GM19351 (cell line): ENCODE results near the gene ZDHHC11B.
"Not testable (repeated sequence)": the region's sequence is repeated elsewhere in the genome, so short reads cannot be mapped to it uniquely, and the experiment has no call there.

ENCODE experiments used
- ATAC-seq: cut with Tn5 transposase; IDR thresholded peaks from one replicate; pipeline ENCODE4 v1.9.1; 2021; ENCODE audit warnings: mild to moderate bottlenecking, moderate library complexity; ENCODE audit not compliant: unreplicated experiment

Gene ZDHHC11B

GRCh38 chr5:691049-691448, 93.5 kb downstream of the ZDHHC11B start:
- not testable (repeated sequence) for ATAC-seq

GRCh38 chr5:690293-690692, 94.2 kb downstream of the ZDHHC11B start:
- not testable (repeated sequence) for ATAC-seq

- ATAC-seq = not testable (repeated sequence)
Observed at GRCh38 chr5:688348-689010, 96.0 kb downstream of the ZDHHC11B start.

DNA sequence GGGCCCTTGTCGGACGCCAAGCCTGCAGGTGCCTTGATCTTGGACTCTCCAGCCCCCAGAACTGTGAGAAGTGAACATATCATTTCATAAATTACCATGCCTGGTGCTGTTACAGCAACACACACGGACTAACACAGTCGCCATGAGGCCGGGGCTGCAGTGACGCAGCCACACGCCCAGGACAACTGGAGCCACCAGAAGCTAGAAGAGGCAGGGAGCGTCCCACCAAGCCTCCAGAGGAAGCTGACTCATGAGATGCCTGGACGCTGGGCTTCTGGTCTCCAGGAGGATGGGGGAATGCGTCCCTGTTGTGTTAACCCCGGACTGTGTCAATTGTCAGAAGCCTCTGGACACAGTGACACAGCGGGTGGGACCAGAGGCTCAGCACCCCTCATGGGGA, 97.6 kb downstream of the ZDHHC11B start:
- not testable (repeated sequence) for ATAC-seq

DNA sequence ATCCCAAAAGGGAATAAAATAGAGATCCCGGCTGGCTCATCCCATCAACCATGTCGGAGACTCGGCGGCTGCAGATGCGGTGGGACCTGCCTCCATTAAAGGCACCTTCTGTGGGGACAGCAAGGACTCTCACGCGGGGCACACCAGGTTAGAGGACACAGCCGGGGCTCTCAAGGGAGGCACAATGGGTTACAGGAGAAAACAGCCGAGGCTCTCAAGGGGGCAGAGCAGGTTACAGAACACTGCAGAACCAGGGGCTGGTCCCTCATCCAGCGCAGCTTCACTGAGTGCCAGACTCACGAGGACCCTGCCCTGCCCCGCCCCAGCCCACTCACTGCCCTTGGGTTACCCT, 98.4 kb downstream of the ZDHHC11B start:
- not testable (repeated sequence) for ATAC-seq

DNA sequence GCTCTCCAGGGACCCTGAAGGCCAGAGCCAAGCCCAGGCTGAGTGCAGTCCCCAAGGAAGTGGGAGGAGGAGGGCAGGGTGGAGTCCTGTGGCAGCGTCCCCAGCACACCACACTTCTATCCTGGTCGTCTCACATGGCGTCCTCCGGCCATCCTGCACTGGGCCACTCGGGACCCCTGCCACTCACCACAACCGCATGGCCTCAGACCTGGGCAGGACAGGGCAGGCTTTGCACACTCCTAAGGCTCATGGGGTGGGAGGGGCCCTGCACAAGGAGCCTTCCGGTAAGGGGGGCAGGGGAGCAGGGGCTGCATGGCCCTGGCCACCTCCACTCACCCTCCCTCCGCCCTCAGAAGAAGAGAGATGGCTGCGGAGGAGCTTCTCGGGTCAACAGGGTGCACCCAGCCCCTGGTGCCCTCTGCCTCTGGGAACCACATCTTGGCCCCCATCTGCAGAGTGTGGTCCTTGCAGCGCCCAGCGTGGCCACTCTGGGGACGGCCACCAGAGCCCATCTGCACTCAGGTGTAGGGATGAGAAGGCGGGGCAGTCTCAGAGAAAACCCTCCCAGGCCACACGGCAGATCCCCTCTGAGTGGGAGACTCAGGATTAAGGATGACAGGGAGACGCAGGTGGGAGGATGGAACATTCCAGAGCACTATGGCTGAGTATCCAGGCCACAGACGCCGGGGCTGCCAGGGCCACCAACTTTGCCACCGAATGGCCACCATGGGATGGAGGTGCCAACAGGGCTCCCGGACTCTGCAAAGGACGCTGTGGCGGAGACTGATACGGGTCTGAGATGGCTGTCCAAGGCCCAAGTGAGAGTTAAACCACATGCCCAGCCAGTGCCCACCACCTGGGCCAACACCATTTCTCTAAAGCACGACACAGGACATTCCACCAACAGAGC, 99.0 kb downstream of the ZDHHC11B start:
- no peak for ATAC-seq

GRCh38 chr5:684751-685216, 99.7 kb downstream of the ZDHHC11B start:
- no peak for ATAC-seq

GRCh38 chr5:683551-684481, 100.7 kb downstream of the ZDHHC11B start:
- no peak for ATAC-seq

- not testable (repeated sequence) for ATAC-seq
Observed at GRCh38 chr5:682651-683358, 101.7 kb downstream of the ZDHHC11B start.

GRCh38 chr5:682216-682615, 102.3 kb downstream of the ZDHHC11B start:
- not testable (repeated sequence) for ATAC-seq

GRCh38 chr5:681317-682191, 103.0 kb downstream of the ZDHHC11B start:
- not testable (repeated sequence) for ATAC-seq

GRCh38 chr5:680836-681235, 103.7 kb downstream of the ZDHHC11B start:
- not testable (repeated sequence) for ATAC-seq

DNA sequence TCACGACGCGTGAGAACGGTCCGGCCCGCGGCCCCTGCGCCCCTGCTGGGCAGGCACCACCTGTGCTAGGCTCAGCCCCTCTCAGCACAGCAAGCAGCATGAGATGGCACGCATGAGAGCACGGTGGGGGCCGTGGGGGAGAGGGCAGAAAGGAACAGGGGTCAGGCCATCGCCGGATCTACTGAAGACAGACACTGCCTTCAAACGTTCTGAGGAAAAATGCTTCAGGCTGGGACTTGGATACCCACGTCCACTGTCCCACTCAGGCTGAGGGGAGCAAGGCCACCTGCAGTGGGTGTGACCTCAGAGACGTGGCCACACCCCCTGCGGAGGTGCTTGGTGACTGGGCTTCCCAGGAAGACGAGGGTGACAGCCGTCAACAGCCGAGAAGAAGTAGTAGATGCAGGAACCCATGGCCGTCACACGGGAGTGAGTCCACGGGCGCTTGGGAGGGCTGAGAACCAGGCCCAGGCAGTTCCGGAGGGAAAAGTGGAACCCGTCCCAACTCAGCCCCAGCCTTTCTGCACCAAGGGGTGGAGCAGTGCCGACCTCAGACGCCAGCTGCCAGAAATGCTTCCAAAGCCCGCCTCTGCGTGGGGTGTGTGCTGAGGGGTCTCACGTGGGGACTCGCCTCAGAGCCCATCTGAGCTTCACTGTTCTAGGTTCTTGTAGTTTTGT, 104.3 kb downstream of the ZDHHC11B start:
- ATAC-seq = not testable (repeated sequence)

- not testable (repeated sequence) for ATAC-seq
Observed at GRCh38 chr5:679166-679895, 105.2 kb downstream of the ZDHHC11B start.

DNA sequence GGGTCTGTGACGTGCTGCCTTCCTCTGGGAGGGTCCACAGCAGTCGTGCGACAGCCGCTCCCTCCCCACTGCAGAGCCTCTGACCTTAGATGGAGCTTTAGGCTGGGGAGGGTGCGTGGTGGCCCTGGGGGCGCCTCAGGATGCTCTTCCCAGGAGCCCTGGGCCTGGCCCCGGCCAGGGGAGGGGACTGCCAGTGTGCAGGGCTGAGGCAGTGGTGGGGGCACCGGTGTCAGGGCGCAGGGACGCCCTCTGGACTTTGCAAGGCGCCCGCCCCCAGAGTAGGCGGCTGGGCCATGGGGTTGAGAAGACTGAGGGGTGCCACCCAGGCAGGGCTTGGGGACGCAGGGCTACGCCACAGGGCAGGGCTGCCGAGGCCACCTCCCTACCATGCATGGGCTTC, 106.0 kb downstream of the ZDHHC11B start:
- not testable (repeated sequence) for ATAC-seq

DNA sequence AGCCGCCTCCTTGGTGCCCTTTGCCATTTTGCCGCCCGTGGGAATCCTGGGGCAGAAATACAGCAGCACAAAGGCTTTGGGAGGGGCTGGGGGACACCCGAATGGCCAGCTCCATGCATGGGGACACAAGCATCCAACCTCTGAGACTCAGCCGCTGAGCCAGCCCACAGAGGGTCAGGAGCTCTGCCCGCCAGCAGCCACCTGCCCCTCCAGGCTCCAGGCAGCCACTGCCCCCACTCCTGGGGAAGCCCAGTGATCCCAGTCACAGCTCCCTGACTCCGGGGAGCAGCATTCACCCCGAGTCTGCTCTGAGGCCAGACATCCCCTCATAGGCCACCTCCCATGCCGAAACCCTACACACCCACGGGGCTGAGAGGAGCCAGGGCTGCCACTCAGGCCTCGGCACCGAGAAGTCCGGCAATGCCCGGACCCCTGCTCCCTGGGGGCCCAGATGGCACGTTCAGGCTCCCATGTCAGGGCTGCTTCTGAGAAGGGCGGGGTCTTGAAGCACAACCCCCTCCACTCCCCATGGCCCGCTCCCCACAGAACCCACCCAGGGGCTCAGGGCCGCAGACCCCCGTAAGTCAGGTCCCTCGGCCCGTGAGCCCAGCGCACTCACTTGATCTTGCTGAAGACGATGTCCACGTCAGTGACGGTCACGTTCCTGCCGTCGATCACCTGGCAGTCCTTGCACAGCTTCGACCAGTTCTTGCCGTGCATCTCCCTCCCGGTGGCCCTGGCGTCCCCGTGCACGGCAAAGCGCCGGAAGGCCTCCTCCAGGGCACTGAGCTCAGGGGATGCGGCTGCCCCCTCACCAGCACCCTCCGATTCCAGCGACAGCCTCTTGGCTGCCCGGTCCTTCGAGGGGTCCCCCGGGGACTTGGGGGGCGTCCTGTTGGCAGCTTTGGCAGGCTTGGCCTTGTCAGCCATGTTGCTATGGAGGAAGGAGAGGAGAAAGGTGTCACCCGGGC, 107.1 kb downstream of the ZDHHC11B start:
- ATAC-seq = no peak

GRCh38 chr5:676699-677076, 107.8 kb downstream of the ZDHHC11B start:
- ATAC-seq = no peak
